Cerebellar cortex (tissue), 1 donor: Measurements from ENCODE around the gene GATA3.

Experiments
- DNase-seq: peaks from one replicate; pipeline ENCODE4 v3.0.0-alpha.2; 2015; ENCODE audit warnings: low spot score

GATA3 gene

DNA sequence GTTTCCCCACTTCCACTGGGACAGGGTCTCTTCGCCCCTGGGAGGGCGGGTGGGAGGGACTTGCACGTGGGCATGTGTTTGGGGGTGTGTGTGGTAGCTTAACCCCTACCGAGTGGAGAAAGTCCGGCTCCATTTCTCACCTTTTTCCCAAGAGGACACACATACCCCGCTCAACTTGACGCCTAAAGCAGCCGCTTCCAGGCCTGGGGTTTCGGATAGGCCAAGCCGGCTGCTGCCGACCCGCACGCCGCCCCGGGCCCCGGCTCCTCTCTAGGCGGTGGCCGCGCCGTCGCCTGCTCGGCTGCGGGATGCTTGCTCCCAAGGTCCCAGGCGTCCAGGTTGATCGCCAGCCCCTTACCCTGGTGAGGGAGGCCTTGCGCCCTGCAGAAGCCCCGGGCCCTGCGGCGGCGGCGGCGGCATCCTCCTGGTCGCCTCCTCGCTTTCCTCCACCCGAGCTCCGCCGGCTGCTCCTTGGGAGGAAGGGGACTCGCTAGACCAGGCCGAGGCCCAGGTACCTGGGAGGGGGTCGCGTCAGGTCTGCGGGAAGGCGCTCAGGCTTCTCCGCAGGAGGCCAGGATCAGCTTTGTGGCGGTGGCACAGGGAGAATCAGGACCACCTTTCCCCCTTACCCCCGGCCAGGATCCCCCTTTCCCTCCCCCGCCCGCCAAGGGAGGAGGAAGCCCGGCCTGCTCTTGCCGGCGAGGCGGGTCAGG, 3.2 kb upstream of the GATA3 start:
- no peak for DNase-seq

DNA sequence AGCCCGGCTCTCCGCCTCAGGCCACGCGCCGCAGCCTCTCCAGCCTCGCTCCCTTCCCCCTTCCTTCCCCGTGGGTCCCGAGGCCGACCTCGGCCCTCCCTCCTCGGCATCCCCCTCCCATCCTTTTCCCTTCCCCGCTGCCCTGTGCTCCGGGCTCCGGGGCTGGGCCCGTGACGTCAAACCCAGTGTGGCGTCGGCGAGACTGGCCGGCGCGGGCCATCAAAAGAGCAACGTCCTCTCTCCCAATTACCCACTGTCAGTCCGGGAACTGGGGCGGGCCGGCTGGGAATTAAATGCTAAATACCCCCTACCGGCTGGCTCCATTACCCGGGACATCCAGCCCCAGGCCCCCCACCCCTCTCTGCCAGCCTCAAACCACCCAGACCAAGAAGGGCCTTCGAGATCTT, 2.6 kb upstream of the GATA3 start:
- DNase-seq: no peak

GRCh38 chr10:8052341-8052955, 2.0 kb upstream of the GATA3 start:
- no peak for DNase-seq

- DNase-seq: no peak
These were observed 1.5 kb upstream of the GATA3 start for GRCh38 chr10:8052956-8053445.

GRCh38 chr10:8053446-8054243, 843 bp upstream of the GATA3 start:
- DNase-seq: peak; percentile 54

DNA sequence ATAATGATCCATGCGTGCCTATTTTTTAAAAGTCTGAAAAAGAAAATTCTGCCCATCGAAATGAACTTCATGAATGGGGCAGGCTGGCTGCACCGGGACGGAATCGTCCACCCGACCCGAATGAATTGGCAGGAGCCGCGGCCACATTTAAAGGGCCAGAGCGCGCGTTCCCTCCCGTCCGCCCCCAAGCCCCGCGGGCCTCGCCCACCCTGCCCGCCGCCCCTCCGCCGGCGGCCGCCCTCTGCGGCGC, 319 bp upstream of the GATA3 start:
- no peak for DNase-seq

- no peak for DNase-seq
These were observed 1.2 kb downstream of the GATA3 start for GRCh38 chr10:8055420-8056349.

- no peak for DNase-seq
These were observed 1.9 kb downstream of the GATA3 start for GRCh38 chr10:8056378-8056777.

GRCh38 chr10:8056871-8057331, 2.4 kb downstream of the GATA3 start:
- DNase-seq: no peak

DNA sequence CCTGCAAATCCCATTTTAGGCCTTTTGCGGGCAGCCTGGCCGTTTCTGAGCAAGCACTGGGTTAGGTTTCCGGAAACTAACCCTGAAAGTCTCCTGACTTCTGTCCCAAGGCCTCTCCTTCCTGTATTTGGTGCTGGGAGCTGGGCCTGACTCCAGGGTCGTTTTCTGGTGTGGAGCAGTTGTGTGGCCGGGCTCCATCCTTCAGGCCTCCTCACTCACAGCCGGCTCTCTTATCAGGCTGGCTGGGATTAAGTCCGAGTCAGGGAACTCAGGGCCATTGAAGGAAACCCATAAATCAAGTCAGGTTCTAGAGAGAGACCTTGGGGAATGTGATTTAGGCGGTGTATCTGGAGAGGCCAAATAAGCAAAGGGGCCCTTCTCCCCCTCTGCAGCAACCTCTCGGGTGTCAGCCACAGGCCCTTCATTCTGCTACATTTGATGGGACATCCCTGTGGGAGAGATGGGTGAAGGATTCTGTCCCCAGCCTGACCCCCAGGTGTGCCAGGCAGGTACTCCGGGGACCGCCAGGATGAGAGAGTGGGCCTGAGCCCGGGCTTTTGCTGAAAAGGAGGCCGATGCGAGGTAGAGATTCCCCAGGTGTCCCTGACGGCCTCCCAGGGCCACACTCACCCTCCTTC, 3.3 kb downstream of the GATA3 start:
- DNase-seq: no peak

DNA sequence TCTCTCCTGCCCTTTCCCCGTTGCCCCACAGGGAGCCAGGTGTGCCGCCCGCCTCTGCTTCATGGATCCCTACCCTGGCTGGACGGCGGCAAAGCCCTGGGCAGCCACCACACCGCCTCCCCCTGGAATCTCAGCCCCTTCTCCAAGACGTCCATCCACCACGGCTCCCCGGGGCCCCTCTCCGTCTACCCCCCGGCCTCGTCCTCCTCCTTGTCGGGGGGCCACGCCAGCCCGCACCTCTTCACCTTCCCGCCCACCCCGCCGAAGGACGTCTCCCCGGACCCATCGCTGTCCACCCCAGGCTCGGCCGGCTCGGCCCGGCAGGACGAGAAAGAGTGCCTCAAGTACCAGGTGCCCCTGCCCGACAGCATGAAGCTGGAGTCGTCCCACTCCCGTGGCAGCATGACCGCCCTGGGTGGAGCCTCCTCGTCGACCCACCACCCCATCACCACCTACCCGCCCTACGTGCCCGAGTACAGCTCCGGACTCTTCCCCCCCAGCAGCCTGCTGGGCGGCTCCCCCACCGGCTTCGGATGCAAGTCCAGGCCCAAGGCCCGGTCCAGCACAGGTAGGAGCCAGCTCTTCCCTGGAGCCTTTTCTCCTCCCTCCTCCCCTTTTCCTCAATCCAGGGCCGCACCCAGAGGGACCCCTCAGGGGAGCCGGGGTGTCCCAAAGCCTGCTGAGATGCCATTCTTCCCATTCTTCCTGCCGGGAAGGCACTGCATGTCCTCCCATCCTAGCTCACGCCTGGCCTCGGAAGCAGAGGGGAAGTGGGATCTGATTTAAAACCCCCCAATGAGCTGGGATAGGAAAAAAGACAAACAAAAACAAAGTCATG, 4.0 kb downstream of the GATA3 start:
- DNase-seq: no peak

- no peak for DNase-seq
These were observed 4.9 kb downstream of the GATA3 start for GRCh38 chr10:8059191-8059936.

- DNase-seq: no peak
These were observed 5.7 kb downstream of the GATA3 start for GRCh38 chr10:8060010-8060703.

GRCh38 chr10:8060704-8061121, 6.2 kb downstream of the GATA3 start:
- no peak for DNase-seq

GRCh38 chr10:8061274-8062211, 7.1 kb downstream of the GATA3 start:
- DNase-seq: no peak

DNA sequence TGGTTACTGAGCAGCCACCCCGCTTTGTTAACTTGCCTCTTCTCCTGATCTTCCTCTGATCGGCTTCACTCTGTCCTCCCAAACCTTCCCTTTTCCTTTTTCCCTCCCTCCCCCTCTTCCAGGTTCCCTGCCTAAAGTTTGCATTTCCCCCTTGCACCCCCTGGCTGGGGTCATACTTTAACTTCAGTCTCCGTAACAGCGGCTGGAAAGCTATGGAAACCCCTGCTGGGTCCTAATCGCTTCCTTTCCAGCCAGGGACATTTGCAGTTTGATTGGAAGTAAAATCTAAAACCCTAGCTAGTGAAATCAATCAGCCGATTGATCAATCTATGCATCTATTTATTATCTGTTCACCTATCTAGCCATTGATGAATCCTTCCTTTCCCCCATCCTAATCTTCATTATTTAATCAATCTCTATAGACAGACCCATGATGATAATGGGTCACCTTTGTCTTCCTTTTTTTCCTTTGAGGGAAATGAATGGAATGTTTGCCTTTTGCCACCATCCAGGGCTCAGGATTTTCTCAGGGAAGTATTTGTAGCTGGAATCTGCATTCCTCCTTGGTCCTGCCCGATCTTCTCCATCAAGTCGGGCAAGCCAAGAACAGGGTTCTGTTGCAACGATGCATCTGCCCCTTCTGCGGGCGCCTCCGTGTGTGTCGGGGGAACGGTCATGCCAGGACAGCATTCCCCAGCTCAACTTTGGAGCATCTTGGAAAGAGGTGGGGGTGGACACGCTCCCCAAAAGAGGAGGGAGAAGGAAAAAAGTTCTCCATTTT, 8.8 kb downstream of the GATA3 start:
- DNase-seq: no peak

DNA sequence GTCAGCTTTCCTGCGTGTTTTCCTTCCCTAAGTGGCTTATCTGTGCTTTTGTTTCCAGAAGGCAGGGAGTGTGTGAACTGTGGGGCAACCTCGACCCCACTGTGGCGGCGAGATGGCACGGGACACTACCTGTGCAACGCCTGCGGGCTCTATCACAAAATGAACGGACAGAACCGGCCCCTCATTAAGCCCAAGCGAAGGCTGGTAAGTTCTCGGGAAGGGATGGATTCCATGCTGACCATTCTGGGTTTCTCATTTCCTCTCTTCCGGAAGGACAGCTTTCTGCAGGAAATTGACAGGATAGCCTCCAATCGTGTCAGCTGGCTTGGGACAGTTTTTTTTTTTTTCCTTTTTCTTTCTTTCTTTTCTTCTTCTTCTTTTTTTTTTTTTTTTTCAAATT, 9.4 kb downstream of the GATA3 start:
- DNase-seq: no peak
